Measurements from ENCODE around the gene ELOB.

ELOB gene

DNA sequence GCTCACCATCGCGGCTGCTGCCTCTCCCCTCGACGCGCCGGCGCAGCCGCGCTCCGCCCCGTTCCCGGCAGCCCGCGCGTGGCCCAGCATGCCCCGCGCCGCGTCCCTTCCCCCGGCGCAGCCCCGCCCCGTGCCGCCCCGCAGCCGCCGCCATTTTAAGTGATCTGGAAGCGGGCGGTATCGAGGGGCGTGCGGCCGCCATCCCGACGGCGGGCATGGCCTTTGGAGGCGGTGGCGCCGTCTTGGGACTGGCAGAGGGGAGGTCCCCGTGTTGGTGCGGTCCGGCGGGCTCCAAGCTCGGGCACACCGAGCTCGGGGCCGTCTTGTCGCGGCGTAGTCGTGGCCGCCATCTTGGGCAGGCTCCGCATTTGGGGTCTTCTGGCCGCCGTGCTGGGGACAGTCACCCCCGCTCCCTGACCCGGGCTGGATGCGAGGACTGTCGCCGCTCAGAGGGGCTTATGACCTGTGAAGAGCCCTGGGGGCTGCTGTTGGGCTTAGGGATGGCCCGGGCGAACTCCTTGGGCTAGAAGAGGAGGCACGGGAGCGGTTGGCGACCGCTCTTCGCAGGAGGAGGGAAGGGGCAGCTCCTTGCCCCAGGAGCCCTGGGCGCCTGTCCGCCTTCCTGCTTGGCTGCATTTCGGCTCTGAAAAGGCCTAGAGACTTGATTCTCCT is at the start of gene ELOB:
Gene ELOB (minus strand): TSS at position 50 of the 672 bp plus-strand sequence. CDS start 41 bp downstream, at position 9.
- peak; percentile 87 to 88 for DNase-seq

DNA sequence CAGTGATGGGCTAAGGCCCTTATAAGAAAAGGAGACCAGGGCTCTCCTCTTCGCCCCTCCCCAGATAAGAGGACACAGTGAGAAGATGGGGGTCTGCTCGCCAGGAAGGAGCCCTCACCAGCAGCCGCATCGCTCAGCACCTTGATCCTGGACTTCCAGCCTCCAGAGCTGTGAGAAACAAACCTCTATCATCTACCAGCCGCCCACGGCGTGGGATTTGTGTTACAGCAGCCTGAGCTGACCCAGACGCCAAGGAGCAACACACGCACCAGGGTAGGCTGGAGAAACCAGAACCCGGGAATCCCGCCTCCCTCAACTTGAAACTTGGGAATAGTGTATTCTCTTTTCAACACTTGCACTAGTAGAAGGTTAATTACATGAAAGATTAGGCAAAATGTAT is 48.8 kb upstream of the ELOB start:
- DNase-seq: no peak

DNA sequence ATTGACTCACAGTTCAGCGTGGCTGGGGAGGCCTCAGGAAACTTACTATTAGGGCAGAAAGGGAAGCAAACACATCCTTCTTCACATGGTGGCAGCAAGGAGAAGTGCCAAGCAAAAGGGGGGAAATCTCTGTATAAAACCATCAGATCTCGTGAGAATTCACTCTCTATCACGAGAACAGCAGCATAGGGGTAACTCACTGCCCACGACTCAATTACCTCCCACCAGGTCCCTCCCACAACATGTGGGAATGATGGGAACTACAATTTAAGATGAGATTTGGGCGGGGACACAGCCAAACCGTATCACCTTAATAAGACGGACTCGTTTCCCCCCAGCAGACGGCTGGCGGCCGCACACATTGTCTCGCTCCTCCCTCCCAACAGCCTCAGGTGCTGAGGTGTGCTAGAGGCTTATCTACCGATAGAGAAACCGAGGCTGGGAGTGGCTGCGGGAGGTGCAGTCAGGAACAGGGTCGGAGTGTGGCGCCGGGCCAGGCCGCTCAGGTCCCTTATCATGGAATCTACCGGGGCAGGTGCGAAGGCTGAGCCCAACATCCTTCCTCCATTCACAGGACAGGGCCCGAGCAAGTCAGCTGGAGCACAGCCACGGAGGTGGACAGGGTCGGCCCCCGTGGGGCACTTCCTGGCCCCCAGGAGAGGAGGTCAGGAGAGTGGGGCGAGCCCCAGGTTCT is 48.1 kb upstream of the ELOB start:
- DNase-seq: no peak

DNA sequence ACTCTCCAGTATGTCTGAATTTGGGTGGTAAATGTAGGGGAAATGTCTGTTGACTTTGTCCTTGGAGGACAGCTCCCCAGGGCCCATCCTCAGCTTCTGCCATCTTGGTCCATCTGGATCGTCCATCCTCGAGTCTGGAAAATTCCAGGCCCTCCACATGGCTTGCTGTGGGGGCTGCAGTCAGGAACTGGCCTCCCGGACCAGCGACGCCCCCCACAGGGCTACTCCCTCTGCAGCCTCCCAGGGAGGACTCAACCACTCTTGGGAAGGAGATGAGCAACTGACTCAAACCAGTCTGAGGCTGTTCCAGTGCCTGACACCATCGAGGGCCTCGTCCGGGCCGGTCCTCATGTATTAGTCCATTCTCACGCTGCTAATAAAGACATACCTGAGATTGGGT is 47.5 kb upstream of the ELOB start:
- DNase-seq: no peak

DNA sequence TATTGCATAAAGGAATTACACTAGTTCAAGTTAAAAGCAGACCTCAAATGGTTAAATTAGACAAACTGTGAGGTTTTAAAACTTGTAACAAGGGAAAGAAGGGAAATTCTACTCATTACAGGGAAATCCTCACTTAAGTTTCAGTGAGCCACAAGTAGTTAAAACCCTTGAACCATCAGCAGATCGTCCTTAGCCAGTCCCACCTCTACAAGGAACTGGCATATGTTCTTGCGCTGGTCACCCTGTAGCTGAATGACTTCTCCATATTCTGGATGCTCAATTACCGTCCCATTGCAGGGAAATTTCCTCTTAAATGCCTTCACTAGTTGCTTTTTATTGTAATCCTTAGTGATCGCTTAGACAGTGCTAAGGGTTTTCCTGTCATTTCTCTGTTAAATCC is 45.4 kb upstream of the ELOB start:
- no peak for DNase-seq

DNA sequence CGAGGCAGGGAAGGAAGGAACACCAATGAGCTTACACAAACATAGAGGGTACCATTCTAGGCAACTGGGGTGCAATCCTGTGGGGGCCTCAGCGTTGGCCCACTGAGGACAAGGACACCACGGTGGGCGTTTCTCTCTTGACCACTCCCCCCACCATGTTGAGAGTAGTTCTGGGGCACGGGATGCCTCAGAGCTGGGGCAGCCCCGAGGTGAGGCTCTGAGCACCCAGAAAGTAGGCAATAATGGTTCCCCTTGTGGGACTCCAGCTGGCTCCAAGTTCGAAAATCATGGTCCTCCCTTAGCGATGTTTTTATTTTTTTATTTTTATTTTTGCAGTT is 45.0 kb upstream of the ELOB start:
- no peak for DNase-seq

DNA sequence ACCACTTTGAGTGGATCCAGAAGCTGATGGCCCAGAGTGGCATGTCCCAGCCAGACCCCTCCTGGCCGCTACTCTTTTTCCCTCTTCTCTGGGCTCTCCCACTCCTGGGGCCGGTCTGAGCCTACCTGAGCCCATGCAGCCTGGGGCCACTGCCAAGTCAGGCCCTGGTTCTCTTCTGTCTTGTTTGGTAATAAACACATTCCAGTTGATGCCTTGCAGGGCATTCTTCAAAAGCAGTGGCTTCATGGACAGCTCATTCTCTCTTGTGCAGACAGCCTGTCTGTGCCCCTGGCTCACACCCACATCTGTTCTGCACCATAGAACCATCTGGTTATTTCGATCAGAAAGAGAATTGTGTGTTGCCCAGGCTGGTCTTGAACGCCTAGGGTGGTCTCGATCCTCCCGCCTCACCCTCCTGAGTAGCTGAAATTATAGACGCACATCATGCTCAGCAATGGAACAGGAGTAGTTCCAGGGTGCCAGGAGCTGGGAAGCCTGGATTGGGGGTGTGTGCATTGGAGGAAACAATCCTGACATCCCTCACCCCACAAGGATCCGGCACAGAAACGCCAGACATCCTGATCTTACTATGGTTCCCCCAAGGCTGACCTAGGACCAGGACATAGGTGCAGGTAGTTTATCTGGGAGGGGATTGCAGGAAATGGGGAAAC is 44.5 kb upstream of the ELOB start:
- DNase-seq: no peak

DNA sequence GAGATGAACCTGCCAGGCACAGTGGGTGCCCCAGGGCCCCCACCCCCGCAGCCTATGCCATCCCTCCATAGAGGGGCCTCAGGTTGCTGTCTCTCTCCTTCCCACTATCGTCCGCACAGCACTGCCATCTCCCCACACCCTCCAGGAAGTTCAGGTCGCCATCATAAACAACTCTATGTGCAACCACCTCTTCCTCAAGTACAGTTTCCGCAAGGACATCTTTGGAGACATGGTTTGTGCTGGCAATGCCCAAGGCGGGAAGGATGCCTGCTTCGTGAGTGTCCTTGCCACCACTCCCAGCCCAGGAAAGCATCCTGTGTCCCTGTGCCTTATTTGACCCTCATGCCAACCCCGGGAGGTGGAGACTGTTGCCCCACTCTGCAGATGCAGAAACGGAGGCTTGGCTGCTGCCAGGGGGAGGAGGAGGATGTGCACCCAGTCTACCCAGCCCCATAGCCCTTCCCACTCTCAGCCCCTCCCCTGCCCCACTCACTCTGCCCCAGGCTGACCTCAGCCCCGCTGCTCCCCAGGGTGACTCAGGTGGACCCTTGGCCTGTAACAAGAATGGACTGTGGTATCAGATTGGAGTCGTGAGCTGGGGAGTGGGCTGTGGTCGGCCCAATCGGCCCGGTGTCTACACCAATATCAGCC is 43.9 kb upstream of the ELOB start:
- no peak for DNase-seq

DNA sequence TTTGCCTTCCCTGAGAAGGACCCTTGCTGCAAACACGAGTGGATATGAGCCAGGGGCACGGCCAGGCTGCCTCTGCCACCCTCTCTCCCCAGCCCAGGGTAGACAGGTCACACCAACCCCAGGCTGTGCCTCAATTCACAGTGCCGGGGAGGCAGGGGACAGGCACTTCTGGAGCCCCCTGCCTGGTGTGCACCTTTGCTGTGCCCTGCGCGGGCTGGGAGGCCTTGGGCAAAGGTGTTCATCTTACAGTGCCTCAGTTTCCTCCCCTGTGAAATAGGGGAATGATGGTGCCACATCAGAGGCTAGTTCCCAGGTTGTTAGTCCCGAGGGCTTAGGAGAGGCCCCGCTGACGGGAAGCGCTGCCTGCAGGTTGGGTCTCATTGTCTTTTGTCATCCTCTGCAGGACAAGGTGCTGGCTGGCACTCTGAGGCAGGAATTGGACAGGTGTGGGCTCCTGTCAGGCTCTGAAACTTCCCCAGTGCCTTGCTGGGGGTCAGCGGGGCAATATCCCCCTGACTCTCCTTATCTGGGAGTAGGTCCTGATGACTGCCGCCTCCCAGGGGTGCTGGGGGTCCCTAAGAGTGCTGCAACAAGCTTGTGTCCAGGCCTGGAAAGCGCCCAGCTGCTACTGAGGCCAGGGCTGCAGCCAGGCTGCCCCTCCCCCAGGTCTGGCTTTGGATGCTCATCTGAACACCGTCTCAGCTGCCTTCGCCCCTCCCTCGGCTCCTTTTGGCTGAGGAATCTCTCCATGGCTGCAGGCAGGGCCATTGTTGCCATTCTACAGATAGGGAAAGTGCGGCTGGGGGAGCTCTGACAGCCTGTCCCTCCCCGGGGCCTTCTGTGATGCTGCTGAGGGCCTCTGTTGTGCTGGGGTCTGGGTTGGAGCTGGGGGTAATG is 43.1 kb upstream of the ELOB start:
- DNase-seq: no peak

DNA sequence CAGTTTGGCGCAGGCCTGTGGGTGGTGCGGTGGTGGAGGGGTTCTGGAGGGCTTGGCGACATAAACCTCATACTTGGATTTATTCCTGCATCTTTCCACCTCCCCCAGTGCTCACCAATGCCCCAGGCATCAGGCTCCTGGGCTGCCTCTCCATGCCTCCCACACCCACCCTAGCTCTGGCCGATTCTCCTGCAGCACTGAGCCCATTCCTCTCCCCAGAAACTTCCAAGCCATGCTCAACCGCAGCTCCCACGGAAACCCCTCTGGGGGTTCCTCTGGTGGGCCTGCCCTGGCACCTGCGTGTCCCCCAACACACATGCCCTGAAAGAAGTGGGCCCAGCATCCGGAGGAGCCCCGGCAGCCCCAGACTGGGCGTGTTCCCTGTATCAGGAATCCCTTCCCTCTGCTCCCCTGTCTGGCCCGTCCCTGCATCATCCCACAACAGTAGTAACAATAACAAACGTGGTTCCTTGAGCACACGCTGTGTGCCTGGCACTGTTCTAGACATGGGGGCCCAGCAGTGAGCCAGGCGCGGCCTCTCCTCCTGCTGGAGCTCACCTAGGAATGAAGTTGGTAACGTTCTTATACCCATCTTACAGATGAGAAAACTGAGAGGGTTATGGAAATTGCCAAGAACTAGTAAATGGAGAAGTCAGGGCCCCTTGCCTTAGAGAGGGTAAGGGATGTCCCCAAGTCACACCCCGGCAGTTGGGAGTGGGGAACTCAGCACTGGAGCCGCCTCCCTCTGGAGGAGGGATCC is 42.3 kb upstream of the ELOB start:
- DNase-seq: no peak

DNA sequence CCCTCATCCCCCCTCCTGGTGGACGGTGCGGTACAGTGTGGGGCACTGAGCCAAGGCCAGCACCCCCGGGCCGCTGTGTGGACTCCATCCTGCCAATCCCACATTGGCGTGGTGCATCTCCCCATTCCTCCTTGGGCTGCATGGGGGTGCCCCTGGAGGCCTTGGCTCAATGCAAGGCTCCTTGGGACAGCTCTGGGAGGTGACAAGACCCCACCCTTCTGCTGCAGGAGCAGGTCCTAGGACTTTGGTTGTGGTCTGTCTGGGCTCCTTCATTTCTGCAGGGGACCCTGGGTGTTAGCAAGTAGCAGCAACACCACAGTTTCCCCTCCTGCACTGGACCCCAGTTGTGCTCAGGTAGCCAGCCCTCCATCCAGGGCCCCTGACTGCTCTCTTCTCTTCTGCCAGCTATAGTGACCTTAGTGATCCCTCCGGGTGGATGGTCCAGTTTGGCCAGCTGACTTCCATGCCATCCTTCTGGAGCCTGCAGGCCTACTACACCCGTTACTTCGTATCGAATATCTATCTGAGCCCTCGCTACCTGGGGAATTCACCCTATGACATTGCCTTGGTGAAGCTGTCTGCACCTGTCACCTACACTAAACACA is 41.3 kb upstream of the ELOB start:
- no peak for DNase-seq

DNA sequence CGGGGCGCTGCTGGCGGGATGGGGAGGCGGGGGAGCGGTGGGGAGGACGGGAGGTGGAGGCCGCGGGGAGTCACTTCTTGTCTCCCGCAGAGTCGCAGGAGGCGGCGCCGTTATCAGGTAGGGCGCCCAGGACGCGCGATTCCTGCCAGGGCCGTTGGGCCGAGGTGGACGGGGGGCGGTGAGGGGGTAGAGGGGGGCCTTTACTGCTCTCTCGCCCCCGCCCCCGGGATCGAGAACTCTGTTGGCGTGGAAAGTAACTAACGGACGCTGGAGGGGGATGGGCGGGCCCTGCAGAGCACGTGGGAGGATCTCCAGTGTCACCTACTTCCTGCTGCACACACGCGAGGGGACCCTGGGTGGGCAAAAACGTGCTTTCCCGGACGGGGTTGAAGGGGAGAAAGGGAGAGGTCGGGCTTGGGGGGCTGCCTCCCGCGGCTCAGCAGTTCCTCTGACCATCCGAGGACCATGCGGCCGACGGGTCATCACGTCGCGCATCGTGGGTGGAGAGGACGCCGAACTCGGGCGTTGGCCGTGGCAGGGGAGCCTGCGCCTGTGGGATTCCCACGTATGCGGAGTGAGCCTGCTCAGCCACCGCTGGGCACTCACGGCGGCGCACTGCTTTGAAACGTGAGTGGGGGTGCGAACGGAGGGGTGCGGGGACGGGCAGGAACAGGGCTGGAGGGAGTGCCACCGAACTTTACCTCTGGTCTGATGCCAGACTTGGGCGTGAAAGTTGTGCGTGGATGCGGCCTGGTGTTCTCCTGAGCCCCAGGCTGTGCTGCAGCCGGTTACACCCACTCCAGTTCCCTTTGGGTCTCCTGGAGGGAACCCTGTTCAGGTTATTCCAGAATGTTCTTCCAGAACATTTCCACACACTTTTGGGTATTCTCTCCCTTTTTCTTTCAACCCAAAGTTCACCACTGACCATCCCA is 40.5 kb upstream of the ELOB start:
- no peak for DNase-seq

DNA sequence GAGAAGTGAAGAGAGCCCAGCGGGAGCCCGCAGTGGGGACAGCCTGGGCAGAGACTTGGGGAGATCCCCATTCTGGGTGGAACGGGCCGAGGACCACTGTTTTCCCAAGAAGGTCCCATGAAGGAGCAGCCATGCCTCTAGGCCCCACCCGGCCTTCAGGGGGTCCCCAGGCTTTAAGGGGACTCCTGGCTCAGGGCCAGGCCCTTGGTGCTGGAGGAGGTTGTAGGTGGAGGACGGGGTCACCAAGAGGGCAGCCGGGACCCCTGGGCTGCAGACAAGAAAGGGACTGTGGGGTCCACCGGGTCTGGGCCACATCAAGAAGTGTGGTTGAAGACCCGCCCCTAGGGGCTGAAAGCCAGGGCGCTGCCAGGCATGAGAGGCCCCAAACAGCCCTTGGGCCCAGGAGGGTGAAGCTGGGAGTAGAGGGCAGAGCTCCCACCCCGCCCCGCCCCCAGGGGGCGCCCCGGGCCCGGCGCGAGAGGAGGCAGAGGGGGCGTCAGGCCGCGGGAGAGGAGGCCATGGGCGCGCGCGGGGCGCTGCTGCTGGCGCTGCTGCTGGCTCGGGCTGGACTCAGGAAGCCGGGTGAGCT is 39.8 kb upstream of the ELOB start, which contains the start of gene PRSS21:
Gene PRSS21 (plus strand): TSS at position 487 of the 589 bp plus-strand sequence. CDS start 32 bp downstream, at position 519.
- peak; percentile 15 to 40 for DNase-seq

DNA sequence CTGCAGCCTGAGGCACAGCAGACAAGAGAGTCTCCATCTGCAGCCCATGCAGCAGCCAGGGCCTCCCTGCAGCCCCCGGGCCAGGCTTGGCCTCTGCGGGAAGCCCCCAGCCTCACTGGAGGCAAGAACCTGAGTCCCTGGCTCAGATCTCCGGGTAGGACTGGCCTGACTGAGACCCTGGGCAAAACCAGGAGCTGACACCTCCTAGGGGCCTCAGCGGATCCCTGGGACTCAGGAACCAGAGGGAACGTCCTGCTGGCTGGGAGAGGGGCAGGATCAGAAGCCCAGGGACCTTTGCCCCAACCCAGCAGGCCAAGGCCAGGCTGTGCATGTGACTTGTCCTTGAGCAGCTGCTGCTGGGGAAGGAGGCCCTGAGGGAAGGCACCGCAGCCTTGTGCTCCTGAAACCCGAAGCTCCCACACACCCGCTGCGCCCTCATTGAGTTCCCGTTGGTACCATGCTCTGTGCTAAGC is 38.3 kb upstream of the ELOB start:
- DNase-seq: no peak

DNA sequence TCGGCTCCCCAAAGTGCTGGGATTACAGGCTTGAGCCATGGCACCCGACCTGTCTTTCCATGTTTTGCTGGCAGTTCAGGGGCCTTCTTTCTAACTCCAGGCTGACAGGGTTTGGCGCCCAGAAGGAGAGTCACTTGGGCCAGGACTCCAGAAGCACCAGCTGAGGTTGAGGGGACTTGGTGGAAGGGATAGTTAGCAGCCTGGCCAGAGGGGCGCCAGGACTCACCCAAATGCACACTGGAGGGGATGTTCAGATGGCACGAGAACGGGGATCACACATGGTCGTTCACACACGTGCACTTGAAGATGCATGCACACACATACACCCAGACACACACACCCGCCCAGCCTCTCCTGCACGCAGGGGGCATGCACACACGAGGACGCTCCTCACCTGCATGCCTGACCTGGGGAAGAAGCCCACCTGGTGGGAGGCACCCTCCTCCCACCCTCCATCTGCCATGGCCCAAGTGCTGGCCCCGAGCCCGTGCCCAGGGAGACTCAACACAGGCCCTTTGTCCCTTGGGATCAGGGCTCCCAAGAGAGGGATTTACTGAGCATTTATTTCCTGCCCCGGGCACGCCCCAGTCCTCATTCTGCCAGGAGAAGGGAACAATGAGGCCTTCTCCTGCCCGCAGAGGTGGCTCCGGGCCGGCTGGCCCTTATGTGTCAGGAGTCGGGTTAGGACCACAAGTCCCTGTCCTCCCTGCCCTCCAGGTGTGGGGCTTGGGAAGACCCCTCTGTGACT is 37.6 kb upstream of the ELOB start:
- DNase-seq: no peak

DNA sequence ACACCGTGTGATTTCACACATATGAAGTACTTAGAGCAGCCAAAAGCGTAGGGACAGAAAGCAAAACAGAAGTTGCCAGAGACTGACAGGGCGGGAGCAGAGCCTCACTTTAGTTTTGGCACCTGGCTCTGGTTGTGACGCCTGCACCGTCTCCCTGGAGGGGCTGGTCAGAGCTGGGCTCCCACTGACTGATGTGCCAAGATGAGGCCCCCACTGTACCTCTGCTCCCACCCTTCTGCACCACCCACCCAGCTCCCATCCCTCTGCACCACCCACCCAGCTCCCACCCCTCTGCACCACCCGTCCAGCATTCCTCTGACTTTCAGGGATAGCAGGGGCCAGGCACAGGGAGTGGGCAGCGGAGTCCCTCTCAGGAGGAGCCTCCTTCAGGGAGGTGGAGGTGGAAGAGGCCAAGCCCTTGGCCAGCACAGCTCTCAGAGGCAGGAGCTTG is 36.7 kb upstream of the ELOB start:
- no peak for DNase-seq

DNA sequence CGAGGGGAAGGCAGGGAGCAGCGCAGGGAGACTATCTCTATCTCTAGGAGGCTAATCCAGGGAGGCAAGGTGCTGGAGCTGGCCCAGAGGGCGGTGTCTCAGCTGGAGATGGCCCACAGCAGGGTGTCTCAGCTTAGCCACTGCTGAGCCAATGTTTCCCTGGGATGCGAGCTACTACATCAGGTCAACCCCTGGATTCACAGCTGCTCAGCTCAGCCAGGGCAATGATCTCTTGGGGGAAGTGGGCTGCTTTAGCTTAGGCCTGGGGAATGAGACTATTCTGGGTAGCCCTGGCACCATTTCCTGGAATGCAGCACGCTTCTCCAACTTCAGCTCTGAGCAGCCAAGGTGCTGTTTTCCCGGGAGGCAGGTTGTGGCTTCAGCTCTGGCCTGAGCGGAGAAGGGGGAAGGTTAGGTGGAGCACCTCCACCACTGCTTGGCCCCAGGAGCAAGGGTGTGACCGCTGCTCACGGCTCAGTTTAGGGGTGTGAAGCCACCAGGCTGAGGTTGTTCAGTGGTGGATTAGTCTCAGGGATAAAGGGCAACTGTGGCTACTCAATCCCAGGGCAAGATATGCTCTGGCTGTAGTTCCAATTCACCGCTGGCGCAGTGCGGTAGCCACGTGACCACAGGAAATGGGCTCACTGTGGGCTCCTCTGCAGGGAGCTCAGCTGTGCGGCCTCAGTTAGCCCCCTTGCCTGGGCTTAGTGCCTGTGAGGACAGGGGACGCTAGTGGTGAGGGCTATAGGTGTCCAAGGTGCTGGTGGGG is 34.8 kb upstream of the ELOB start:
- no peak for DNase-seq

DNA sequence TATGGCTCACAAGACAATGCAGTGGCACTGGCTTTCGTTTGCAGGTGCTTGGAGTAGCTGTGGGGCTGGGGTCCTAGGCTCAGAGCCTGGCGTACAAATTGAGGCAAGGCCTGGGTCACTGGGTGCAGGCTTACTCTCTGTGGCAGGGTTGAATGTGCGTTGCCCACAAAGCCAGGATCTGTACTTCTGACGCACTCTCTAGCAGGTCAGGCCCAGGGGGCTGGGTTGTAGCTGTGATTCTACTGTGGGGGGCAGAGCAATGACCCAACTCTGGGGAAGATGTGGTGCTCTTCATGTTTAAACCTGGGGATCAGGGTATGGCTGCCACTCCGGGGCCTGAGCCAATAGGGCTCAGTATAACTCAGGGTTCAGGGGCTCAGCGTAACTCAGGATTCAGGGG is 33.6 kb upstream of the ELOB start:
- no peak for DNase-seq
